GM19023 (cell line): ENCODE data around the gene SLBP.

Experiments used
- ATAC-seq: cut with Tn5 transposase; IDR thresholded peaks from one replicate; pipeline ENCODE4 v1.9.1; 2021; ENCODE audit warnings: mild to moderate bottlenecking, moderate library complexity; ENCODE audit not compliant: unreplicated experiment

Gene SLBP

DNA sequence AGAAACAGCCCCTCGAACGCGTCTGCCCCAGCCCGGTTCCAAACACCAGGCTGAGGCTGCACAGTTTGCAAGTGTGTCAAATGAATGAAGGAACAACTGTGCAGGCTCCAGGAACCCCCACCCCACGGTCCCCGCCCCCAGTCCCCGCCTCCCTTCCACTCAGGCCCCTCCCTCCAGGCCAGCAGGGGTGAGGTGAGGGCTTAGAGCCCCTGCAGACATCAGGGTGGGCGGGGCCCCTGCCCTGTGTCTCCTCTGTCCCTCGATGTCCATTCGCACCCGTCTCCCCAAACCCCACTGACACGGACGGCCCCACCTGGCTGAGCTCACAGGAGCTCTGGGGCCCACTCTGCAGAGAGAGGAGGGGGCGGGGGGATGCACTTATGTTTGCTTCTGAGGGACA is 37.7 kb upstream of the SLBP start:
- ATAC-seq, result no peak

DNA sequence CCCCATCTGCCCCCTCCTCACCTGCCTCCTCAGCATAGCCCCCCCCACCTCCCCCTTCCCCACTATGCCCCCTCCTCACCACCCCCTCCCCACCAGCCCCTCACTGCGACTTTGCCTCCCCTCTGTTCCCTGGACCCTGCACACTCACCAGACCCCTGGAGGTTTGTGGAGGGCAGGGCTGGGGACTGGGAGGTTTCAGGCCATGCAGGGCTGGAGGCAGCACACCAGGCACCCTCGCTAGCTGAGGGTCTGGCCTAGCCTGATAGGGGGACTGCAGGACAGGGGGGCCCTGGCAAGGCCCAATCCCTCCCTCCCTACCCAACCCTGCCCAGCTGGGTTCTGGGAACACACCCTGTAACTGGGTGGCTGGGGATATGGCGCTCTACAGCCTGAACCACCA is 37.3 kb upstream of the SLBP start:
- no peak for ATAC-seq

DNA sequence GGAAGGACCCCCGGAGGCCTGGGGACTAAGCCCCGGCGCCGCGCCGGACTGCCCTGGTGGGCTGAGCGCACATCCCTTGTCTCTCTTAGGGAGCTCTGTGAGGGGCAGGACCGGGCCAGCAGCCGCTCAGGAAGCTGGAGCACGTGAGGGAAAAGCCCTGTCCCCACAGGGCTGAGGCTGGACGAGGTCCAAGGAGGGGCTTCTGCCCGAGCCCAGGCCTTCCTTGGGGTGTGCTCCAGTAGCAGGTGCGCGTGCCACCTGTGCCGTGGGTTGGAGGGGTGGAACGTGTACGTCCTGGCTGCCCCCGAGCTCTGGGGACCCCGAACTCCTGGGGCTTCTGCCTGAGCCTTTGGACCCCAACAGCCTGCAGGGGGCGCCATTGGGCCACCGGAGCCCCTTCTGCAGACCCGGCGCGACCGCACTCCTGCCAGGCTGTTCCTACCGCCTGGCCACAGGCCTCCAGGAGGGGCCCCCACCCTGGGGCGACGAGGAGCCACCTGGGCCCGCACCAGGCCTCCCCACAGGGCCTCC is 36.4 kb upstream of the SLBP start:
- no peak for ATAC-seq

DNA sequence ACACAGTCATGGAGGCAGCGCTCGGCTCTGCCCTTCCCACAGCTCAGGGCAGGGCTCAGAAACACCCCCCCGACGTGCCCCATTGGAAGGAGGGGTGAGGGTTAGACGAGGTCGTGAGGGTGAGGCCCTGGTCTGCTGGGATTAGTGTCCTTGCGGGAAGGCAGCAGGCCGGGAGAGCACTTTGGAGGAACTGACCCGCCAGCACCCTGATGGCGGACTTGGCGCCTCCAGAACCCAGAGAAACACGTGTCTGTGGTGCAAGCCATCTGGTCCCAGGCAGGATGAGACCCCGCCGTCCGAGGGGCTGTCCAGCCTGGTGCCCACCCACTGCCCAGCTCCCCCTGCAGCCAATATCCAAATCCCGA is 35.5 kb upstream of the SLBP start:
- no peak for ATAC-seq

DNA sequence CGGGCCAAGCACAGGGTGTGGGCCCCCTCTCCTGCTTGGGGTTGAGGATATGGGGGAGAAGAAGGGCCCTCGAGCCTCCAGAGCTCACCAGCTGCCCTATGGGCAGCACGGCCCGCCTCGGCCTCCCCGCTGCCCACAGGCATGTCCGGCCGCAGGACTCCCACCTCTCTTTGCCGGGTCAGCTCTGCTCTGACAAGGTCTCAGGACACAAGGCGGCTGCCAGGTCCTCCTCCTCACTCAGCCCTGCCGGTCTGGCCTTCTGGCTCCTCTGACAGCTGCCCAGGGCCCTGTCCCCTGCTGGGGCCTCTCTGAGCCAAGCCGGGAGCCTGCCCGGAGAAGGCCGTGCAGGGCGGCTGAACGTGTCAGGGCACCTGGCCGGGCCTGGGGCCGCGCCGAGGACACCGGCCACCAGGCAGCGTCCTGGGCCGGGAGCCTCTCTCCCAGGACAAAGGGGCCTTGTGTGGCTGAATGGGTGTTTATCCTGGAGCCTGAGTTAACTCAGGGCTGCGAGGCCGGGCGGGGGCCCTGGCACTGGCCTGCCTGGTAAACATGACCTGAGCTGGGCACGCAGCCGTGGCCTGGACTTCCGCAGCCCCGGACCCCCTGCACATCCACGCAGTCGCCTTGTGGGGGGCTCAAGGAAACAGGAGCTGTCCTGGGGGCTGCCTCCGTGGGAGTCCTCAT is 34.9 kb upstream of the SLBP start:
- no peak for ATAC-seq

DNA sequence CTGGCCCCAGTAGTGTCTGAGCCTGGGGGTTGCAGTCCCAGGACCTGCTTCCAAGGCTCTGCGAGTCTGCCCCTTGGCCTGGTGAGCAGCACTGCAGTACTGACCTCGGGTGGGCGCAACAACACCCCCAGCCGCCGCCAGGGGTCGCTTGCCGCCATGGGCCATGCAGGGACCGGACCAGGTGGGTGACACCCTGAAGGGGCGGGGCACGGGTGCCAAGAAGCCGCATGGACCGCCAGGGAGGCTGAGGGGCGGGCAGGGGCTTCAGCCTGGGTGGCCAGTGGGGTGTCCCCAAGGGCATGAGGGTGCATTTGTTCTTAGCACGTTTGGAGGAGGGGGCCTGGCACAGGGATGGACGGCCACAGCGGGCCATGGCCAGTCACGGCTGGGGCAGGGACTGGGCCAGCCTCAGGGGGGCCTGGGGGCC is 34.2 kb upstream of the SLBP start:
- ATAC-seq, result no peak

DNA sequence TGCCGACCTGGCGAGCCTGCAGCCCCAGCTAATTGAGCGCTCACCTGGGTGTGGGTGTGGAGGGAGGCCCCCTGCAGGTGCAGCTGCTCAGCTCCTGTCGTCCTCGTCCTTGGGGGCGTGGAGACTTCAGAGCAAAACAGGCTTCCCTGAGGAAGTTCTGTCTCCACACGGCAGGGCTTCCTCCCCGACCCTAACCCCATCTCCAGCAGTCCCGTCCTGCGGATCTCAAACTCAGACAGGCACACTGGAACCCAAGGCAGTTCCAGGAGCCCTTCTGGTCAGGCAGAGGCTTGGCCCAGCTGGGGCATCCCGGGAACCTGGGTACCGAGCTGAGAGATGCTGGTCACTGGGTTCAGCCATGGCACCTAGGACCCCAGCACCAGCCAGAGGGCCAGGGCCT is 33.6 kb upstream of the SLBP start:
- ATAC-seq, result no peak

DNA sequence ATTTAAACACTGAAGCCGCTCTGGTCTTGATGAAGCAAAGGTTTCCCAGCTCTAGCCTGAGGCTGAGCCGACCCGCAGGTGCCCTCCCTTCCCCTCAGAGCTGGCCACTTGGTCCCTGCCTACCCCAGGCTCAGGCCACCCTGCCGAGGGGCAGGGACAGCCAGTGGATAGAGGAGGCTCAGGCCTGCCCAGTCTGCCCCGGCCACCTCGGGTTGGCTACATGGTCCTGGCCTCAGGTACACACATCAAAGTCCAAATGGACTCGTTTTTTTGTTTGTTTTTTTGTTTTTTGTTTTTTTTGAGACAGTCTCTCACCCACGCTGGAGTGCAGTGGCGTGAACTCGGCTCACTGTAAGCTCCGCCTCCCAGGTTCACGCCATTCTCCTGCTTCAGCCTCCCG is 33.0 kb upstream of the SLBP start:
- no peak for ATAC-seq

DNA sequence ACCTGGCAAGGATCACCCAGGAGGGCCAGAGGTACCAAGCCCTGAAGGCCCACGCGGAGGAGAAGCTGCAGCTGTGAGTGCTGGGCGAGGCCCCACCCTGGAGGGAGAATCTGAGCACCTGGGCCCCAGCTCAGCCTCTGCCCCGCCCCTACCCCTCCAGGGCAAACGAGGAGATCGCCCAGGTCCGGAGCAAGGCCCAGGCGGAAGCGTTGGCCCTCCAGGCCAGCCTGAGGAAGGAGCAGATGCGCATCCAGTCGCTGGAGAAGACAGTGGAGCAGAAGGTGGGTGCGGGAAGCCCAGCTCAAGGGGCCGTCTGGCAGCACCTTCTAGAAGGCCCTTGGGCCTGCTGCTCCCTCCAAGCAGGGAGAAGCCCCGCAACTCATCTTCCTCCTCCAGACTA is 32.4 kb upstream of the SLBP start:
- ATAC-seq, result no peak

DNA sequence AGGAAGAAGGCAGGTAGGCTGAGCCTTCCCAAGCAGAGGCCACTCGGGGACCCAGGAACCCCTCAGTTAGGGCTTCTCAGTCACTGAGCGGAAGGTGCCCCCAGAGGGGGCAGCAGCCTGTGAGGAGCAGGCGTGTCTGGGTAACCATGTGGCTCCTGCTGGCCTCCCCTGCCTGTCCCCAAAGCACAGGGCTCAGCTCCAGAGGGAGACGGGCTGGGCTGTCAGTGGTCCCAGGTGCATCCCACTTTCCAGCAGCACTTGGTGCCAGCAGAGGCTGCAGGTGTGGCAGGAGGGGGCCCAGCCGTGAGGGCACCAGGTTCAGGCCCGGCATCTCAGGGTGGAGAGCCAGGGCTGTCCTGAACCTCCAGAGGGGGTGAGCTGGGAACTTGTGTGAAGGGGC is 31.9 kb upstream of the SLBP start:
- no peak for ATAC-seq

DNA sequence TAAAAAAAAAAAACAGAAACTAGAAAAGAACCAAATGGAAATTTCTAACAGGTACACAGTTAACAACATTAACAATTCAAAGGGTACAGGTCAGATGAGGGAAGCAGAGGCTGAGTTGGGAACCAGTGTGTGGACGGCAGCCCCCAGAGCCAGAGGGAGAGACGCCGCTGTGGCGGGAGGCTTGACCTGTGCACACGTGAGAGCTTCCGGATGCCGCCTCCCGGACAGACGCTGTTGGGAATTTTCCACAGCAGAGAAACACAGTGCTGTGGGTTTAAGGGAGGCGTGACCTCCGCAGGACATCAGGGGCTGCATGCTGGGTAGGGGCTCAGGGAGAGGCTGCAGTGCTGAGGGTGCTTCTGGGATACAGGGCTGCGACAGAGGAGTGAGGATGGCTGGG is 31.4 kb upstream of the SLBP start:
- no peak for ATAC-seq

DNA sequence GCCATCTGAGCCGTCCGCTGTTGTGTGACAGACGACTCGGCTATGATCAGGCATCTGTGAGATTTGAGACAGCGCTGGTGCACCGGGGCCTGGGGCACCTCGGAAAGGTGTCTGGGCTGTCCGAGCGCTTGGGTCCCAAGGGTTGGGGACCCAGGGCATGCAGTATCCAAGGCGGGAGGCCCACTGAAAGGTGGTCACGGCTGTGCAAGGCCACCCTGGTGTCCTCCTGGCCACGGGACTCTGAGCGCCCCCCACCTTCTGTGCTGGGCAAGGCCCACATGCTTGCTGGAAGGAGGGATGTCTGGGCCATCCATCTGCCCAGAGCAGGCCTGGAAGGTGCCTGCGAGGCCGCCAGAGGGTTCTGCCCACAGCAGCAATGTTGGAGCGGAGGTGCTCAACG is 29.1 kb upstream of the SLBP start:
- ATAC-seq, result no peak

DNA sequence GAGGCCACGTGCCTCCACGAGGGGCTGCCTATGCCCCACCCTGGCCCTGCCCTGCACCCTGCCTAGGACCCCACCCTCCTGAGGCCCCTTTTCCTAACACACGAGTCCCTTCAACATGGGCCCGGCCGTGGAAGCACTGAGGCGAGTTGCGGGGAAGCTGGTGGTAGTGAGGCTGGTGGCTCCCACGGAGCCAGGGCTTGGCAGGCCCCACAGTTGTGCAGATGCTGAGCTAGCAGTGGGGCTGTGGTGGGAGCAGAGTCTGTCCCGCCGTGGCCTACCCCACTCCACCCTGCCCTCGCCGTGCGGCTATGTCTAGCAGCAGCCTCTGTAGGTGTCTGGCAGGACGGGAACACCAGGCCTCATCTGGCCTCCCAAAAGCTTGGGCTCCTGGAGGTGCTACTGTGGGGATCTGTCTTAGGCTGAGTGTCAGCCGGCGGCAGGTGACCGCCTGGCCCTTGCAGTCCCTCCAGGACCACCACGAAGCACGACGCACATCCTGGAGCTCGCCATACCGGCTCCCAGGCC is 28.0 kb upstream of the SLBP start:
- no peak for ATAC-seq

DNA sequence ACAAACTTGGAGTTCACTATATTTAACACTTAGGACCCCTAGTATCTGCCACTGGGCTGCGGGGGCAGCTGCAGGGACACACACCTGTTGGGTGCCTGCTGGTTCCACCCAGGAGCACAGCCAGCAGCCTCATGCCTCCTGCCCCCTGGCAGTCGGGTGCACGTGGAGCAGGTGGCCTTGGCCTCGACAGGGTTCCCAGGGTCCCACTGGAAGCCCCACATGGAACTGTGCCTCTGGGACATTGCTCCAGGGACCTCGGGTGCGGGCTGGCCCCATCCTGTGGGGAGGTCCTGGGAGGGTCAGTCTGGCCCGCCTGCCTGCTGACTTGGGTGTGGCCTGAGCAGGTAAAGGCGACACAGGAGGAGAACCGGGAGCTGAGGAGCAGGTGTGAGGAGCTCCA is 27.2 kb upstream of the SLBP start:
- no peak for ATAC-seq

DNA sequence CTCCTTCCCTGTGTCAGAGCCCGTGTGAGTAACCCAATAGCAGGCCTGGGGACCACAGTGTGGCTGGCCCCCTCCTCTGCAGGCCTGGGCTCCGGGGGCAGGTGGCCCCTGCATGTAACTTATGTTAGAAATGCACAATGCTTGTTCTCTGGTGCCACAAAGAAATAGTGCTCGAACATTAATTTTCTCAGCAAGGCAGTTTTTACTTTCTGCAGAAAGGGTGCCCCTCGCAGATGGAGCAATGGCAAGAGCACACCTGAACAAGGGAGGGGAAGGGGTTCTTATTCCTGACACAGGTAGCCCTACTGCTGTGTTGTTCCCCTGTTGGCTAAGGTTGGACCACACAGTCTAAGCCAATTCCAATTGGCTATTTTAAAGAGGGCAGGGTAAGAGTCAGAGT is 26.3 kb upstream of the SLBP start:
- no peak for ATAC-seq

DNA sequence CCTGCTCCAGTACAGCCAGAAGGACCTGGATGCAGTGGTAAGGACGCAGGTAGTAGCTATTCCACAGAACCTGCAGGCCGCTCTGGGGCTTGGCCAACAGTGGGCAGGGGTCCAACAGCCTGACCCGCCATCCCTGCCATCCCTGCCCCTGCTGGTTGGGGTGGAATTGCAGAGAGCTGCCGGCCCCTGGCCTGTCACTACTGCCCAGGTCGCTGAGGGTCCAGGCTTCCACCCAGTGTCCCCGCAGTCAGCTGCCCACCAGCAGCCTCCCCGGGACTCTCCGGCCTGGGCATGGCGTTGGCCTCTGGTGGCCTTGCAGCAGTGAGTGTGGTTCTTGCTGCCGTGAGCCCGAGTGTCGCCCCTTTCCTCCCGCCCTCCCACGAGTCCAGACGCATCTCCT is 25.5 kb upstream of the SLBP start:
- ATAC-seq, result no peak

DNA sequence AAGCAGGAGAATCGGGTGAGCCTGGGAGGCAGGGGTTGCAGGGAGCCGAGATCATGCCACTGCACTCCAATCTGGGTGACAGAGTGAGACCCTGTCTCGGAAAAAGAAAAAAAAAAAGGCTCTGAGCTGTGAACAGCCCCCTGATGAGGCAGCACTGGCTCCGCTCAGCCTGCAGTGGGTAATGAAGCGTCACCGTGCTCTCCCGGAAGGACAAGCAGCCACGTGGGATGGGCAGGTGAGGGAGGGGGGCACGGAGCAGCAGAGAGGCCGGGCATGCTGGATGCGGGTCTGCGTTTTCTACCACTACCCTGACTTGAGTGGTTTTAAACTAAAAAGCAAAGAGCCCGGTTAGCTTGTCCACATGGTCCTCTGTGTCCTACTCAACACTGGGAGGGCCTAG is 24.7 kb upstream of the SLBP start:
- ATAC-seq, result no peak

DNA sequence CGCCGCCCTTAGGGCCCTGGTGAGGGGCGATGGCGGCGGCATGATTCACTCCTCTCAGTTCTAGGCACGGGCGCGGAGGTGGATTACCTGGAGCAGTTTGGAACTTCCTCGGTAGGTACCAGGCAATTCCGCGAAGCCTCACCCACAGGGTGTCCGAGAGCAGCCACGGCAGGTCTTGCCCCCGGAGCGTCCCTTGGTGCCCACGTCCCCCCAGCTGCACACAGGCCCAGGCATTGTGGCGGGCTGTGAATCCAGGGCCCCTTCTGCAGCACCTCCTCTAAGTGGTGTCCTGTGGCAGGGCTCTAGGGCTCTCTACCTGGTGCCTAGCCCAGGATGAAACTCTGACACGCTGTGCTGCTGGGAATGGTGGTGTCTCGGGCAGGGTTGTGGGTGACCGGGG is 23.1 kb upstream of the SLBP start:
- ATAC-seq, result no peak

DNA sequence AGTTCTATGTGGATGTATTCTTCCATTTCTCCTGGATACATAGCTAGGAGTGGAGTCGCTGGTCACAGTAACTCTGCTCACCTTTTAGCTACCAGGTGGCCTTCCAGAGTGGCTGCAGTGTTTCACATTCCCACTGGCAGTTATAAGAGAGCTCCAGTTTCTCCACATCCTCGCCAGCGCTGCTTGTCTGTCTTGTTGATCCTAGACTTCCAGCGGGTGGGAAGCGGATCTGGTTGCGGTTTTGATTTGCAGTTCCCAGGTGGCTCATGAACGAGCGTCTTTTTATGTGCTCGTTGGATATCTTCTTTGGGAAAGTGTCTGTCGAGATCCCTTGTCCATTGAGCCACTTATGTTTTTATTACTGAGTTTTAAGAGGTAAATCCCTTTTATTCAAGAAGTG is 20.8 kb upstream of the SLBP start:
- ATAC-seq, result no peak

DNA sequence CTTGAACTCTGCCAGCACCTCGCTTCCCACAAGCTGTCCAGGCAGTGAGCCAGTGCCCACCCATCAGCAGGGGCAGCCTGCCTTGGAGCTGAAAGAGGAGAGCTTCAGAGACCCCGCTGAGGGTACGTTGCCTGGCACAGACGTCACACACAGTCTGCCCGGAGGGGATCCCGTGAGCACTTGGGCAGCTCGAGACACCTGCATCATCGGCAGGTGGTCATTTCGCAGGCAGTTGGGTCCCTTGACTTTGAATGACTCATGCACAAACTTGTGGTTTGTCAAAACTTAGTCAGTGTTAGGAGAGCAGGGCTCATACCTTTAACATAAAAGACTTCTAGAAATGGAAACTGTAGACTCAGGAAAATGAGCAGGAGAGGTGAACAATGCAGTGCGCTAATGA is 19.1 kb upstream of the SLBP start:
- no peak for ATAC-seq

DNA sequence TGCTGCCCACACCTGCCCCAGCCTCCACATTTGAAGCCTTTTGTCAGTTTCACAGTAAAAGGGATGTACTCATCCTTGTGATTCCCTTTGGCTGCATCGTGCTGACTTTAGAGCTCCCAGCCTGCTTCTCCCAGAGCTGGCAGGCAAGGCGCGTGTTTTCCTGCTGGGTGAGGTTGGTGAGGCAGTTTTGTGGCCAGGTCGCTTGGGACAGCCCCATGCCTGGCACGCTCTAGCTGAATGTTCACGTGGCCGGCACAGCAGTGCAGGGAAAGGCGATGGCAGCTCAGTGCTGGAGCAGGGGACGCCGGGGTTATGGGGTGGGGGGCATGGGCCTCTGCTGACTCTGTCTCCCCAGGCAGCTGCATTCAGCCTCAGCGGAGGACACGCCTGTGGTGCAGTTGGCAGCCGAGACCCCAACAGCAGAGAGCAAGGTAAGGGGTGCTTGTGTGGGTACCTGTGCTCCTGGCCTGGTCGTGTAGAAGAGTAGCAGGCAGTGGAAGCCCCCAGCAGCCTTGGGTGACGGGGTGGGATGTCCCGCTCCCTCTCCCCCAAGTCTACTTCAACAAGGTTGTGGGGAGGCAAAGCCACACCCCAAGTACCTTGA is 18.5 kb upstream of the SLBP start:
- no peak for ATAC-seq

DNA sequence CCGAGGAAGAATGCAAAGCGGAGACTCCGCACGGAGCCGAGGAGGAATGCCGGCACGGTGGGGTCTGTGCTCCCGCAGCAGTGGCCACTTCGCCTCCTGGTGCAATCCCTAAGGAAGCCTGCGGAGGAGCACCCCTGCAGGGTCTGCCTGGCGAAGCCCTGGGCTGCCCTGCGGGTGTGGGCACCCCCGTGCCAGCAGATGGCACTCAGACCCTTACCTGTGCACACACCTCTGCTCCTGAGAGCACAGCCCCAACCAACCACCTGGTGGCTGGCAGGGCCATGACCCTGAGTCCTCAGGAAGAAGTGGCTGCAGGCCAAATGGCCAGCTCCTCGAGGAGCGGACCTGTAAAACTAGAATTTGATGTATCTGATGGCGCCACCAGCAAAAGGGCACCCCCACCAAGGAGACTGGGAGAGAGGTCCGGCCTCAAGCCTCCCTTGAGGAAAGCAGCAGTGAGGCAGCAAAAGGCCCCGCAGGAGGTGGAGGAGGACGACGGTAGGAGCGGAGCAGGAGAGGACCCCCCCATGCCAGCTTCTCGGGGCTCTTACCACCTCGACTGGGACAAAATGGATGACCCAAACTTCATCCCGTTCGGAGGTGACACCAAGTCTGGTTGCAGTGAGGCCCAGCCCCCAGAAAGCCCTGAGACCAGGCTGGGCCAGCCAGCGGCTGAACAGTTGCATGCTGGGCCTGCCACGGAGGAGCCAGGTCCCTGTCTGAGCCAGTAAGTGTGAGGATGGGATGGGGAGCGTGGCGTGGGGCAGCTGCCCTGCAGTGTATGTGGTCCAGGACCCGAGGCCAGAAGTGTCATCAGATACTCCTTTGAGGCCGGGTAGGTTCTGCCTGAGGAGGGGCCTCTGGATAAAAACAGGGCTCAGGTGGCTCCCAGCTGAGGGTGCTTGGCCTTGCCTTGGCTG is 16.2 kb upstream of the SLBP start:
- no peak for ATAC-seq
